K562 (cell line): ENCODE measurements around the gene PLEKHA1. TPM values are rescaled to one million over a fixed set of nuclear protein-coding genes. Genes with fewer than 3 reads are reported as not detected.

Experiments used
- ATAC-seq: fragments of 200-7000 bp; cut with Tn5 transposase; 3 replicates; pipeline ENCODE4 v1.9.1; 2020; ENCODE audit warnings: moderate library complexity
- BruUV-seq: library from RNA; stranded (reverse); fragments of 400-500 nt; replicated peaks from 2 replicates; lab custom pipeline; 2021; lab: Mats Ljungman, UMichigan
- CTCF ChIA-PET: fragments of 300-600 bp; formaldehyde crosslinking; extraction: SDS; loops from one replicate; lab custom pipeline; 2021; ENCODE audit warnings: low intra/inter-chr PET ratio; lab: Yijun Ruan, JAX
- POLR2A ChIA-PET: fragments of 300-600, 350-650 bp; sonication (Branson Sonifier 250); formaldehyde crosslinking; extraction: SDS; loops from one replicate; lab custom pipeline; 2021; ENCODE audit warnings: antibody characterized with exemption, inconsistent platforms; lab: Yijun Ruan, JAX
- DNase-seq, 4 experiments: peaks; one replicate each; pipeline versions ENCODE4 v3.0.0 to v3.0.0-alpha.2; 2011 to 2018; ENCODE audit warnings: low spot score in 3 of 4, mixed read lengths in 3 of 4; ENCODE audit errors: extremely low read depth in 1 of 4
- FAIRE-seq: peaks from 2 replicates; lab custom pipeline; 2011; peaks lifted over from hg19 to GRCh38; lab: Jason Lieb, UNC
- H2AFZ ChIP-seq: 2 replicates; pipeline ENCODE4 v1.6.0; 2011; ENCODE audit warnings: low read depth, low read length, control low read depth, inconsistent platforms
- H3K27ac ChIP-seq: fragments of 200-600 bp; 3 replicates; pipeline ENCODE4 v1.8.0; 2011; ENCODE audit warnings: low read depth, mild to moderate bottlenecking, control low read depth, inconsistent platforms, low read length, moderate library complexity, mixed read lengths; ENCODE audit errors: extremely low read depth
- H3K27me3 ChIP-seq, 2 experiments: fragments of 300-600 bp in 1 of 2; 2 replicates in 1 of 2; 3 replicates in 1 of 2; pipeline versions ENCODE4 v1.6.0 to v1.8.0; 2011; ENCODE audit warnings: inconsistent platforms in 2 of 2, low read length in 2 of 2, mild to moderate bottlenecking in 1 of 2, mixed read lengths in 1 of 2, moderate library complexity in 1 of 2; ENCODE audit not compliant: control insufficient read depth in 2 of 2, insufficient read depth in 2 of 2
- H3K36me3 ChIP-seq: fragments of 300-600 bp; 3 replicates; pipeline ENCODE4 v1.8.0; 2011; ENCODE audit warnings: mild to moderate bottlenecking, low read length, inconsistent platforms; ENCODE audit not compliant: control insufficient read depth, insufficient read depth
- H3K4me1 ChIP-seq, 2 experiments: fragments of 200-600 bp in 1 of 2; replicated peaks in 1 of 2; 2 replicates in 1 of 2; 3 replicates in 1 of 2; pipeline versions ENCODE4 v1.5.1 to v1.8.0; 2011; ENCODE audit warnings: inconsistent platforms in 2 of 2, low read length in 2 of 2, mild to moderate bottlenecking in 1 of 2, mixed read lengths in 1 of 2, moderate library complexity in 1 of 2; ENCODE audit not compliant: control insufficient read depth in 2 of 2, insufficient read depth in 2 of 2
- H3K4me2 ChIP-seq: 2 replicates; pipeline ENCODE4 v1.6.1; 2011; ENCODE audit warnings: low read length, control low read depth, inconsistent platforms, mixed read lengths; ENCODE audit not compliant: insufficient read depth
- H3K4me3 ChIP-seq: fragments of 200-600 bp; sonication (generic), shearing (Covaris generic); 2 replicates; pipeline ENCODE4 v1.5.1; 2016; ENCODE audit warnings: control low read depth, inconsistent platforms
- H3K79me2 ChIP-seq: fragments of 200-600 bp; 3 replicates; pipeline ENCODE4 v1.8.0; 2011; ENCODE audit warnings: low read length, inconsistent platforms; ENCODE audit not compliant: control insufficient read depth, insufficient read depth
- H3K9ac ChIP-seq, 2 experiments: 2 replicates each; pipeline versions ENCODE4 v1.6.0 to v1.6.1; 2011; ENCODE audit warnings: low read depth in 2 of 2, low read length in 2 of 2, control low read depth in 1 of 2, inconsistent platforms in 1 of 2, mild to moderate bottlenecking in 1 of 2, mixed read lengths in 1 of 2; ENCODE audit not compliant: insufficient read depth in 1 of 2
- H3K9me1 ChIP-seq: one replicate; pipeline ENCODE4 v1.6.0; 2011; ENCODE audit warnings: inconsistent platforms, mild to moderate bottlenecking, low read length, moderate library complexity; ENCODE audit not compliant: control insufficient read depth, insufficient read depth
- H3K9me3 ChIP-seq: replicated peaks from 2 replicates; pipeline ENCODE4 v1.5.1; 2011; ENCODE audit warnings: low read depth, low read length, inconsistent platforms; ENCODE audit not compliant: control insufficient read depth, insufficient read depth
- H4K20me1 ChIP-seq: replicated peaks from 2 replicates; pipeline ENCODE4 v1.6.1; 2011; ENCODE audit warnings: low read length, inconsistent platforms, mixed read lengths; ENCODE audit not compliant: control insufficient read depth, insufficient read depth
- BCOR ChIP-seq: fragments of 450-650 bp; IDR thresholded peaks from 2 replicates; pipeline ENCODE4 v1.6.1; 2016
- CCNT2 ChIP-seq: IDR thresholded peaks from 2 replicates; pipeline ENCODE4 v1.6.1; 2011; ENCODE audit warnings: borderline replicate concordance, low read depth, mild to moderate bottlenecking, moderate library complexity, mixed read lengths, low read length; ENCODE audit not compliant: insufficient read length; ENCODE audit errors: extremely low read depth
- CTBP1 ChIP-seq: fragments of 450-650 bp; IDR thresholded peaks from 2 replicates; pipeline ENCODE4 v1.6.1; 2016; ENCODE audit warnings: borderline replicate concordance
- EP400 ChIP-seq: fragments of 450-650 bp; IDR thresholded peaks from 2 replicates; pipeline ENCODE4 v1.6.1; 2017; ENCODE audit warnings: antibody characterized with exemption, mild to moderate bottlenecking, moderate library complexity
- EWSR1 ChIP-seq: fragments of 450-650 bp; IDR thresholded peaks from 2 replicates; pipeline ENCODE4 v1.6.1; 2018; ENCODE audit warnings: borderline replicate concordance, mild to moderate bottlenecking, low read depth, moderate library complexity; ENCODE audit not compliant: partially characterized antibody
- FOS ChIP-seq: IDR thresholded peaks from 3 replicates; pipeline ENCODE4 v1.6.1; 2011; ENCODE audit not compliant: insufficient read length; ENCODE audit errors: extremely low read depth
- GATAD2A ChIP-seq: fragments of 450-650 bp; IDR thresholded peaks from 2 replicates; pipeline ENCODE4 v1.6.1; 2017
- IRF9 ChIP-seq: fragments of 450-650 bp; IDR thresholded peaks from 2 replicates; pipeline ENCODE4 v1.6.1; 2016; ENCODE audit warnings: missing biosample characterization, missing genetic modification characterization
- MLLT1 ChIP-seq, 2 experiments: fragments of 450-650 bp; IDR thresholded peaks; 2 replicates each; pipeline ENCODE4 v1.6.1; 2016
- MTF1 ChIP-seq: fragments of 250-450 bp; sonication (Bioruptor Pico); IDR thresholded peaks from 2 replicates; pipeline ENCODE4 v1.9.0; 2021; ENCODE audit warnings: moderate library complexity, mild to moderate bottlenecking, inconsistent platforms, borderline replicate concordance
- NCOA6 ChIP-seq: fragments of 450-650 bp; IDR thresholded peaks from 2 replicates; pipeline ENCODE4 v1.6.1; 2017; ENCODE audit warnings: mild to moderate bottlenecking
- PHB ChIP-seq: fragments of 250-450 bp; sonication (Bioruptor Pico); IDR thresholded peaks from 2 replicates; pipeline ENCODE4 v1.5.0; 2021
- PHF21A ChIP-seq: fragments of 450-650 bp; IDR thresholded peaks from 2 replicates; pipeline ENCODE4 v1.6.1; 2017; ENCODE audit warnings: low read depth, borderline replicate concordance
- POLR2AphosphoS2 ChIP-seq: IDR thresholded peaks from 2 replicates; pipeline ENCODE4 v1.6.1; 2012; ENCODE audit warnings: low read length, improper control_type of control experiment
- RBM22 ChIP-seq: fragments of 200-400 bp; formaldehyde crosslinking; IDR thresholded peaks from 2 replicates; pipeline ENCODE4 v1.6.1; 2018; ENCODE audit warnings: low read length, low read depth; ENCODE audit not compliant: poor library complexity, severe bottlenecking
- SREBF1 ChIP-seq: fragments of 150-350 bp; IDR thresholded peaks from 2 replicates; pipeline ENCODE4 v1.6.1; 2014; ENCODE audit warnings: antibody characterized with exemption, low read depth, low read length, borderline replicate concordance
- ZBED1 ChIP-seq: IDR thresholded peaks from 2 replicates; pipeline ENCODE4 v1.6.1; 2014
- WGBS: fragments of 100-300 bp; shearing (Covaris generic); methylation state at CpG from one replicate; pipeline ENCODE4 v1.1.6; 2016; ENCODE audit warnings: low coverage, mixed read lengths; ENCODE audit not compliant: insufficient coverage; ENCODE audit errors: missing lambda C conversion rate; 5-methylcytosine and 5-hydroxymethylcytosine counted together
- in situ Hi-C: fragments of 300-500 bp; cut with MboI; formaldehyde crosslinking; loops from 4 replicates; pipeline ENCODE4 v1.15.0; 2018; ENCODE audit warnings: inconsistent platforms, mixed read lengths
- intact Hi-C: fragments of 100-400 bp; cut with micrococcal nuclease; formaldehyde crosslinking; loops from 2 replicates; pipeline ENCODE4 v1.14.2; 2022
- polyA plus RNA-seq, 8 experiments: library from polyadenylated mRNA; depleted of rRNA in 4 of 8; stranded (reverse) in 5 of 8; unstranded in 3 of 8; fragments of >200 nt; fragmentation: Nextera tagmentation in 2 of 8; fragmentation: Illumina TruSeq in 1 of 8; extraction: Ambion mirVana in 2 of 8; extraction: Trizol in 1 of 8; gene quantifications; 2 replicates each; pipeline versions ENCODE4 v1.2.1 to v1.2.3, GENCODE V29; 2011 to 2014; ENCODE audit warnings: inconsistent platforms in 1 of 8, missing spikeins in 1 of 8
- total RNA-seq, 7 experiments: library from RNA; depleted of rRNA in 6 of 7; stranded (reverse); fragments of >200 nt in 6 of 7; fragmentation: Illumina TruSeq in 2 of 7; extraction: Trizol in 2 of 7; gene quantifications; 2 replicates each; pipeline versions ENCODE4 v1.2.1 to v1.2.3, GENCODE V29; 2011 to 2021; ENCODE audit warnings: low replicate concordance in 1 of 7

PLEKHA1 gene
- total and polyA plus RNA-seq, 9 of the 15 experiments (the other 6 are each of a cell fraction or from before 2014, with no cell fraction given) = 0.05 to 4.7 (median 1.0) TPM

GRCh38 chr10:122448600-122448999 is 74.1 kb downstream of the PLEKHA1 start:
- H2AFZ ChIP-seq = no peak overlapping the region
- BruUV-seq = no TSS peak
- H3K4me2 ChIP-seq = no peak overlapping the region
- 0% methylated on average over 3 of the region's 3 CpGs for WGBS
- no peaks in the 10 kb centered on the region for H3K9me3 ChIP-seq
- no peaks in the 10 kb centered on the region for H3K9me1 ChIP-seq
- in situ Hi-C loops (loop anchor here (25.0 kb wide), 1 partner anchor 311 kb away; no protein-coding TSS in a partner anchor), intact Hi-C loops (no loop called here)
- H3K27ac ChIP-seq = no peak overlapping the region
- no peak overlapping the region for H3K4me3 ChIP-seq
- no peaks in the 10 kb centered on the region for H3K4me1 ChIP-seq
- H3K9ac ChIP-seq = no peak overlapping the region
- POLR2A ChIA-PET = no interaction called here
- ATAC-seq = no peak
- no peak for DNase-seq
- CTCF ChIA-PET = no interaction called here
- H3K79me2 ChIP-seq = no peaks in the 10 kb centered on the region
- no peak for FAIRE-seq
- H4K20me1 ChIP-seq = no peaks in the 10 kb centered on the region
- H3K36me3 ChIP-seq = no peaks in the 10 kb centered on the region
- no peaks in the 10 kb centered on the region for H3K27me3 ChIP-seq
- TF ChIP-seq GATAD2A (no peak), SREBF1 (no peak), EP400 (no peak), NCOA6 (no peak), MLLT1 (IDR thresholded peaks at IDR 0.05) (no peak), POLR2AphosphoS2 (no peak), RBM22 (no peak), BCOR (no peak), PHB (CRISPR knock-in tag) (no peak), PHF21A (no peak), MTF1 (no peak), IRF9 (no peak), FOS (no peak), CCNT2 (no peak), ZBED1 (no peak), CTBP1 (no peak), EWSR1 (no peak)
